ENCODE measurements around the gene FBXO34.

FBXO34 gene, protein sequence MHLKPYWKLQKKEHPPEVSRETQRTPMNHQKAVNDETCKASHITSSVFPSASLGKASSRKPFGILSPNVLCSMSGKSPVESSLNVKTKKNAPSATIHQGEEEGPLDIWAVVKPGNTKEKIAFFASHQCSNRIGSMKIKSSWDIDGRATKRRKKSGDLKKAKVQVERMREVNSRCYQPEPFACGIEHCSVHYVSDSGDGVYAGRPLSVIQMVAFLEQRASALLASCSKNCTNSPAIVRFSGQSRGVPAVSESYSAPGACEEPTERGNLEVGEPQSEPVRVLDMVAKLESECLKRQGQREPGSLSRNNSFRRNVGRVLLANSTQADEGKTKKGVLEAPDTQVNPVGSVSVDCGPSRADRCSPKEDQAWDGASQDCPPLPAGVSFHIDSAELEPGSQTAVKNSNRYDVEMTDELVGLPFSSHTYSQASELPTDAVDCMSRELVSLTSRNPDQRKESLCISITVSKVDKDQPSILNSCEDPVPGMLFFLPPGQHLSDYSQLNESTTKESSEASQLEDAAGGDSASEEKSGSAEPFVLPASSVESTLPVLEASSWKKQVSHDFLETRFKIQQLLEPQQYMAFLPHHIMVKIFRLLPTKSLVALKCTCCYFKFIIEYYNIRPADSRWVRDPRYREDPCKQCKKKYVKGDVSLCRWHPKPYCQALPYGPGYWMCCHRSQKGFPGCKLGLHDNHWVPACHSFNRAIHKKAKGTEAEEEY

DNA sequence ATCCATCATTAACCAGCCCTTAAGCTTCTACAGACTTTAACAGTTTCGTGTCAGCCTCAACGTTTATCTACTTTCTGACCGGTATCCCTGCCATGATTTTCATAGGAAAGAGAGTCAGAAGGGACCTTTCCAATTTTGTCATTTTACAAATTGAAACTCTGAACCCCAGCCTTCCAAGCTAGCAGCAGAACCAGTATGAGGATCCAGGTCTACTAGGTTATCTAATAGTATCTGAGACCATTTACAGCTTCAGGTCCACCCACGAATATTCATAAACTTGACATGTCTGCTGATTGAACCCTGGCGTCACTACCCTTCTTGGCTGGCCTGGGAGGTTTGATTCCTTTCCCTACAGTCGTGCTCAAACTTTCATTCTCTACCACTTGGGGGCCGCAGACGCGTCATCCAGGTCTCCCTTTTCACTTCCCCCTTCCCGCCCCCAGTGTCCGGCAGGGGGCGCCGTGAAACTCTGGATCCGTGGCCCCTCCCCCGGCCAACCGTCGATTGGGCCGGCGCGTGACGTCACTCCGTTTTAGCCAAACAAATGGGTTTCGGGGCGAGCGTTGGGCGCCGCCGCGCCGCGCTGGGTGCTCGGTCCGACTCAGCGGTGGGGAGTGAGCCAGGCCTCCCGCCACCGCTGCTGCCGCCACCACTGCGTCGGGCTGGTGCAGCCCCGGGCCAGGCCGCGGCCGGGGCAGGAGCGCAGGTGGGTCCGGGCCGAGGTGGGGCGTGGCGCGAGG, at the start of gene FBXO34:
Gene FBXO34, plus strand, starts transcription at position 590 of the 740 bp plus-strand sequence. CDS start 78,970 bp downstream, outside the sequence.
- peak; percentile 99 for DNase-seq (ENCODE audit: low read depth)

DNA sequence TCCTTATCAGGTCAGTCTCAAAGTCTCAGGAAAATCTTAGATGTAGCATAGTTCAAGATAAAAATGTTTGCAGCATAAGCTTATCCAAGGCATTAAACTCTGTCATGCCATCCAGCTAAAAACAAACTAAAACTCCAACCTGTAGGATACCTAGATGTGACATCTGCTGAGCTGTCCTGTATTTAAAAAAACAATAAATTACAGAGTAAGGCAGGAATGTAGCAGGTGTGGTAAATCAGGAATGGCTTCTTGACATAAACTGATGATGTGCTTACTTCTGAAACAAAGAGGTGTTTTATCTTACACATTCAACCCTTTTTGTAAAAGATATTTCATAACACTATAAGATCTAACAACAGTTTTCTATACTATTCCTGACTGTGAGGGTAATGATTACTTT, 49.3 kb upstream of the FBXO34 start:
- DNase-seq (ENCODE audit: low read depth), result no peak

DNA sequence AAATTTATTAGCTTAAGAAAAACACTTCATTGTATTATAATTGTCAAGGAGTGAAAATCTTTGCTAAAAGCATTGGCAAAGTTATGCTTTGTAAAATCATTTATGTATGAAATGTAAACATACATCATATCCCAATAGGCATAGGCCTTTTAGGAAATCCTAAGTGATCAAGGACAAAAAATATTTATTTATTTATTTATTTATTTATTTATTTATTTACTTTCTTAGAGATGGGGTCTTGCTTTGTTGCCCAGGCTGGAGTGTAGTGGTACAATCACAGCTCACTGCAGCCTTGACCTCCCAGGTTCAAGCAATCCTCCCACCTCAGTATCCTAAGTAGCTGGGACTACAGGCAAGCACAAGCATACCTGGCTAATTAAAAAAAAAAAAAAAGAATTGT, 47.9 kb upstream of the FBXO34 start:
- no peak for DNase-seq (ENCODE audit: low read depth)

DNA sequence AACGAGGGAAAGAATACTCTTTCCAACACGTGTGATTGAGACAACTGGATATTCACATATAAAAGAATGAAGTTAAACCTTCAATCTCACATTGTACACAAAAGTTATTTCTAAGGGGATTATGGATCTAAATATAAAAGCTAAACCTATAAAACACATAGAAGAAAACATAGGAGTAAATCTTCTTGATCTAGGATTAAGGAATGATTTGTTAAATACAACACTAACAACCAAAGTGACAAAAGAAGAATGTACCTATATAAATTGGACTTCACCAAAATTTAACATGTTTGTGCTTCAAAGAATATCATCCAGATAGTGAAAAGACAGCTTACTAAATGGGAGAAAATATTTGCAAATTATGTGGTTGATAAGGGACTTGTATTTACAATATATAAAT, 43.0 kb upstream of the FBXO34 start:
- DNase-seq (ENCODE audit: low read depth), result no peak

DNA sequence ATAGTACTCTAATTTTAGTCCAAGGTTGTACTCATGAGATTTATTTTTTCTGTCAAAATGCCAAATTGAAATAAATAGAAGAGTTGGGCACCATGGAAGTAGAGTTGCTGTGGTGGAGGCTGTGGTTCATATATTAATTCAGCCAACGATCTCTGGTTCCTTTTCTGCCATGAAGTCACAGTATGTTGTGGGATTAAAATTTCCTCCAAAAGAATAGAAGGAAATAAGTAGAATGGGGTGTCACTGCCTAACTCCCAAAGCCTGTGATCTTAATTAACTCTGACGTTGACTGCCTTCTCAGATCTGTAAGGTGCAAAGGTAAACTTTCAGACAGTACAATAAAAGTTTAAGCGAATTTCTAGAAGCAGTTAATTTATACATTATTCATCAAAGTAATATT, 37.6 kb upstream of the FBXO34 start:
- no peak for DNase-seq (ENCODE audit: low read depth)

DNA sequence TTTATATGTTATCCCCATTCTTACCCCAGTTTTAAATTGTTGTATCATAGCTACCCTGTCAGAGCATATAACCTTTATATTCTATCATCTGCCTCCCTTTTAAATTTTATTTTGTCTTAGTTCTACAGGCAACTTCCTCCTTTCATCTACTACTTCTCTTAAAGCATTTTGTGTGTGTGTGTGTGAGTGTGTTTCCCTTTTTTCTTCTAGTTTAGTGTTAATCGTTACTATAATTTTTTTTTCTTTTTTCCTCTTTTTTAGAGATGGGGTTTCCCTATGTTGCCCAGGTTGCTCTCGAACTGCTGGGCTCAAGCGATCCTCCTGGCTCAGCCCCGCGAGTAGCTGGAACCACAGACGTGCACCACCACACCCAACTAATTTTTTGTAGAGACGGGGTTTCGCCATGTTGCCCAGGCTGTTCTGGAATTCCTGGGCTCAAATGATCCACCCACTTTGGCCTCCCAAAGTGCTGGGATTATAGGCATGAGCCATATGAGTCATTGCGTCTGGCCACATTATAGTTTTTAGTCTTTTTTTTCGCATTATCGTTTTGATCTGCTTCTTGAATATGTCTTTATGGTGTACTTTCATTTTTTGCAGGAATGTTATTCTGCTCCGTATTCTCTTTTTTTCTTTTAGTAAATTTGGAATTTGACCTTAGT, 33.1 kb upstream of the FBXO34 start:
- no peak for DNase-seq (ENCODE audit: low read depth)

DNA sequence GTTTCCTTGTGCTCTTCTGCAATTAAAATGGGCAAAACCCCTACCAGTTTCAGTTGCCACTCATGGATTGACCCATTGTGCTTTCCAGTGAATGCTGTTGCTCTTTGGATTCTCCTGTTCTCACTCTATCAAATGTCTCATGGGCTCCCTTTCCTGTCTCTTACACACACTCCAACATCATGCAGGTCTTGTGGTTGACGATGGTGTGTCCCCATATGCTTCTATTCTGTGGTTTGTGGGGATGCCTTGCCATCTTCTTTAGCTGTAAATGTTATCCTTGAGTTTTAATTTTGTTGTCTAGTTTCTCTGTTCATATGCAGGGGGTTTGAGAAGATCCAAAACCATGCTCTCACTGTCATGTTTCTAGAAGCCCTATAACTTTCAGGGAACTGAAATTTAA, 31.9 kb upstream of the FBXO34 start:
- no peak for DNase-seq (ENCODE audit: low read depth)

DNA sequence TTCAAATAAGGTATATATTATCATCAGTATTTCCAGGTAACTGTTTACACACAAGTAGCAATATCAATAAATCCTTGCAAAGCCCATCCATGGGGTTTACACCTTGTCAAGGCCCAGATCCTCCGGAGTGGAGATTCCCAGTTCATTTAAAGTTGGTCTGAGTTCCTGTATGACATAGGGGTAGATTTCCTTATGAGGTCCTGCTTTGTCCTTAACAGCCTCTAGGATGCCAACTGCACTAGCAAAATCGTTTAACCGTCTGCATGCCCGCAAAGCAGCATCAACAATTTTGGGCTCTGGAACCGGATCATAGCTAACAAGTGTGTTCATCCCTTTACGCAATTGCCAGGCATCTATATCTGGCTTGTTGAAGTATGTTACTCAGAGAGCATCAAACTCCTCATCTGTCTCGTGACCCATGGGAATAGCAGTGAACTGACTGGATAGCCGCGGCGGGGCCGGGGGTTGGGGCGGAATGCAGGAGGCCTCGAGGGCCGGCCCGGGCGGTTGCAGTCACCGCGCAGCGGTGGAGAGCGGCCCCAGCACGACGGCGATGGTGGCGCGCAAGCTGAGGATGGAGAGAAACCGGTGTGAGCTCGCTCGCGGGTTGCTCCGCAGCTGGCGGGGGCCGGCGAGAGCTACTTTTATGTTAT, 30.6 kb upstream of the FBXO34 start:
- DNase-seq (ENCODE audit: low read depth), result no peak

DNA sequence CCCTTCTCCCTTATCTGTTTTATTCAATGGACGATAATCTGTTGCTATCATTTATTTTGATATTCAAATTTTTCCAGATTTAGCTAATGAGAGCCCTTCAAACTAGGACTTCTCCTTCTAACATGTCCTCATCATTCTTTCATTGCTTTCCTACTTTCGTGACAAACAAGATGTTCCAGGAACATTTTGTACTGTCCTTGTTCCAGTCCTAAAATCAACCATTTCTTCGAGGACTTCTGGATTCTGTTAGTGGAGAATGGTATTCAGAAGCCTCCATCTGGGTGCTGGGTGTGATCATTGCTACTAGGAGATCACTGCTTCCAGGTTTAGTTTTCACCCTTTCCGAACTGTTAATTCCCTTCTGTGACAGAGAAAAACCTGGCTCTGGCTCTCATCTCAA, 29.5 kb upstream of the FBXO34 start:
- no peak for DNase-seq (ENCODE audit: low read depth)

DNA sequence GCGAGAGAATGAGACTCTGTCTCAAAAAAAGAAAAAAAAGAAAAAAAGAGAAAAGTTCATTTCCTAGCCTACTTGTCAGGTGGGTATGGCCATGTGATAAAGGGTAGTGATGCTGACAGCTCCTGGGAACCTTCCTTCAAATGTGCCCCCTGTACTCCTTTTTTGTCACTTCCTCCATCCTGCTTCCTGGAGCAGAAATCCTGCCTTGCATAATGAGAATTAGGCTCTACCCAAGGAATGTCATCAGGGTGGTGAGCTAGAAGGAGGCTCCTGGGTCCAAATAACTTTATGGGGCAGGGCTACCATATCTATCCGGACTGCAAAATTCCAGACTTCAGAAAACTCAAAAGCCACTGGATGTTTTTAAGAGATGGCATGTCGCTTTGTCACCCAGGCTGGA, 27.8 kb upstream of the FBXO34 start:
- no peak for DNase-seq (ENCODE audit: low read depth)

DNA sequence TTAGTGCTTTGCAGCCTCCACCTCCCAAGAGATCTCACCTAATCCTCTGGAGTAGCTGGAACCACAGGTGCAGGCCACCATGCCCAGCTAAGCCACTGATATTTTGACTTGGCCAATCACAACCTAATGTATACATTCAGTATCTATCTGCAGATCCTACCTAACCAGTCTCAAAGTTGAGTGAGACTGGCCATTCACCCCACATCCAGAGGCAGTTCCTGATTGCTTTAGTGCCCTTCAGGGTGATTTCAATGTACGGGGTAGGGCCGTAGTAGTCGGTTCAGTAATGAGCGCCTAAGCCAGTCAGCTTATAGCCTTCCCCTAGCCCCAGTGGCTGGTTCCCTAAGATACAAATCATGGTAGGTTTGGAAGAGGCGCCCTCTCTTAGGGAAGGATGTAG, 27.4 kb upstream of the FBXO34 start:
- DNase-seq (ENCODE audit: low read depth), result no peak

DNA sequence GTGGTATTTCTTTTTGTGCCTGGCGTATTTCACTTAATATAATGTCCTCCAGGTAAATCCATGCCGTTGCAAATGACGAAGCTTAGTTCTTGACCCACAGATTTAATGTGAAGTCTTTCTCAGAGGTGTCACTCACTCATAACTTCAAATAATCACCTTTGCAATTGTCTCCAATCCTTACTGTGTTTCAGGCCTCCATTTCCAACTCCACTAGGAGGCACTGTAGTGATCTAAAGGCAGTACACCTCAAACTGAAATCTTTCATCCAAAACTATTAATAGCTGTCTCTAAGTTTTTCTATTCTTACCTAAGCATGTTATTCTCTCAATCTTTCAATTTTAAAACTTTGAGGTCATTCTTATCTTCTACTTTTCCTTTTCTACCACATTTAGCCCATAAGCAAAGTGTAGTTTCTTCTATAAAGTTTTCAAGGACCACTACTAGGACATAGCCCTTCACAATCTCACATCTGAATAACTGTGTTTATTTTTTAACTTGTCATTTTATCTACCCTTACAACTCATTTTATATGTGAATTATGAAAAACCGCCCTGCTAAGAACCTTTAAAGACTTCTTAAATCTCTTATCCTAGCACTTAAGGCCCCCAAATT, 25.5 kb upstream of the FBXO34 start:
- DNase-seq (ENCODE audit: low read depth), result no peak

DNA sequence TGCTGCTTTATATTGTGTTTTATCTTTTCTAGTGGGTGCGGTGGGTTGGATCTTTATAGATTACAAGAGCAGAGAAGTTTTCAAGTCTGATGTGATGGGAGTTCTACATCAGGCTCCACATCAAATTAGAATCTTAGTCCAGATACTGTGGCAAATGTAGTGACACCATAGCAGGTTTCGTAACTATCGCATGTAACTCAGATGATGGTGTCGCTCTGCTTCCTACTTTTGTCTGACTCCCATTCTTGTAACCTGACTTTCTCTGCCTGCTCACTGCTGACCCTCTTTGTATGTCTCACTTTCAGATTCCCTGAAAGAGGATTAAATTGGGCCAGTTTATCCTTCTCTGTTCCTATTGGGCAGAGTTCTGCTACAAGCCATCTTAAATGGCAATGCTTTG, 22.8 kb upstream of the FBXO34 start:
- DNase-seq (ENCODE audit: low read depth), result no peak

DNA sequence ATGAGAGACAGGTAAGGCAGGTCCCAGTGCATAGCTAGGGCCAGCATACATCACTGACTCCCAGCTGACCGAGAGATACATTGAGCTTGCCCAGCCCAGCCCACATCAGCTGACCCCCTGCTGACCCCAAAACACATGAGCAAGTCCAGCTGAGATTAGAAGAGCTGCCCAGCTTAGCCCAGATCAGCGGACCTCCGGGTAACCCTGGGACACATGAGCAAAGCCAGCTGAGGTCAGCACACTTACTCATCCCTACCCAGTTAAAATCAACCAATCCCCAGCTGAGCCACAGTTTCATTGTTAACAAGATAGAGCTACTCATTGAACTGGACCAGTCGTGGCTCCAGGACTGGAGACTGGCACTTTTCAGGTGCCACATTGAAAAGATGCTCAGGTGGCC, 21.8 kb upstream of the FBXO34 start:
- DNase-seq (ENCODE audit: low read depth), result no peak

DNA sequence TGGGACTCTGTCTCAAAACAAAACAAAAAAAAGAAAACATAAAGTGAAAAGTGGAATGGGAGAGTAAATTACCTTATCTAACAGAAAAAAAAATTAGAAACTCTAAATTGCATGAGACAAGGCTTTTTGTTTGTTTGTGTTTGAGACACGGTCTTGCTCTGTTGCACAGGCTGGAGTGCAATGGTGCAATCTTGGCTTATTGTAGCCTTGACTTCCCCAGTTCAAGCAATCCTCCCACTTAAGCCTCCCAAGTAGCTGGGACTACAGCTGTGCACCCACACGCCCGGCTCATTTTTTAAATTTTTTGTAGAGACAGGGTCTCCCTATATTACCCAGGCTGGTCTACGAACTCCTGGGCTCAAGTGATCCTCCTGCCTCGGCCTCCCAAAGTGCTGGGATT, 17.9 kb upstream of the FBXO34 start:
- no peak for DNase-seq (ENCODE audit: low read depth)

DNA sequence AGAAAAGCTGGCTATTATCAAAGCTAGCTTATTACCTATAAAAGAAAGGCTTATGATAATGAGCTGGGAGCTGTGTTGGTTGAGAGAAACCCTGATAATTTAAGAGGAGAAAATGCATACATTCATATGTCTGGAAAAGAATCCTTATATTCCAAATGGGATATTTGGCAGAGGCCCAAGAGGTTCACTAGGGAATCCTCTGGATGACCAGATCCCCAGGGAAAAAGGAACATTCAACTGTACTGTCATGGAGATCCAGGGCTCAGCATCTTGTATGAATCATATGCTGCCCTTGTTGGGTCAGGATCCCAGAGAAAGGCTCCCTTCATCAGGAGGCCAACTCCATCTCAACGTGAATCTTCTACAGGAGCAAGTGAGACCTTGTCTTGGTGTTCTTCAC, 16.6 kb upstream of the FBXO34 start:
- DNase-seq (ENCODE audit: low read depth), result no peak

DNA sequence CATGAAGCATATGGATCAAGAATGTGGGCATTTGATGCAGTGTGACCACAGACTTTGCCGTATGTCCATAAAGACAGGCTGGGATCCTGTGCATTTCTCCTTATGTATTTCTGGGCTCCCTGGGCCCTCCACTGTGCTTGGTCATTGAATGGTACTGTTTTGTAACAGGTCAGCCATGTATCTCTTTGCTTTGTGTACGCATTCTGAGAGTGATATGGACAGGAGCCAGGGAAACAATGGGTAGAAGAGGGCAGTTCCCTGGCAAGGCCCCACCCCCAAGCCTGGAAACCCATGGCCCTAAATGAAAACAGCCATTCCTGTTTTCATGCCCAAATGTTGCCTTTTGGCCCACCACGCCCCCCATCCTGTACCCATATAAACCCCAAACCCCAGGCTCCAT, 15.2 kb upstream of the FBXO34 start:
- no peak for DNase-seq (ENCODE audit: low read depth)

DNA sequence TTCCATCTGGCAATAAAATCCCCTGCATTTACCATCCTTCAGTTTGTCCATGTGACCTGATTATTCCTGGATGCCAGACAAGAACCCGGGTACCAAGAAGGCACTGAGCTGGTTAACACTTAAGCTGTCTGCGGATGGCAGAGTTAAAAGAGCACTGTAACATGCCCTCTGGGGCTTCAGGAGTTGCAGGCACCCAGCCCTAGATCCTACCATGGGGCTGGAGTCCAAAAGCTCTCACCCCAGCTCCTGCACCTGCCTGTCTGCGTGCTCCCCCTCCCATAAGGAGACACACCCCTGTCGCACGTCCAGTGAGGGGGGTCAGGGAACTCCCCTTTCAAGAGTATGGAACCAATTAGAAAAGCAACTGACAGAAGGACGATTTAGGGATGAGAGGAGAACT, 14.6 kb upstream of the FBXO34 start:
- DNase-seq (ENCODE audit: low read depth), result no peak

DNA sequence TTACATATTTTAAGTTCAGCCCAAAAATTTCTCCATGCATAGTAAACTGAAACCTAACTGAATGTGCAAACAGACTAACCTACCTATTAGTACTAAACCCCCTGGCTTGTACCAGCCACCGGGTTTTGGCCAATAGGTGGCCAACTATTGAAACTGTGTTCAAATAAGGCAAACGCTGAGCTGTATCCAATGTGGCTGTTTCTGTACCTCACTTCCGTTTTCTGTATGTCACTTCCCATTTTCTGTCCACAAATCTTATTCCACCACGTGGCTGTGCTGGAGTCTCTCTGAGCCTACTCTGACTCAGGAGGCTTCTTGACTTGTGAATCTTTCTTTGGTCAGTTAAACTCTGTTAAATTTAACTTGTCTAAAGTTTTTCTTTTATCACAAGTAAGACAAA, 6.0 kb upstream of the FBXO34 start:
- no peak for DNase-seq (ENCODE audit: low read depth)

DNA sequence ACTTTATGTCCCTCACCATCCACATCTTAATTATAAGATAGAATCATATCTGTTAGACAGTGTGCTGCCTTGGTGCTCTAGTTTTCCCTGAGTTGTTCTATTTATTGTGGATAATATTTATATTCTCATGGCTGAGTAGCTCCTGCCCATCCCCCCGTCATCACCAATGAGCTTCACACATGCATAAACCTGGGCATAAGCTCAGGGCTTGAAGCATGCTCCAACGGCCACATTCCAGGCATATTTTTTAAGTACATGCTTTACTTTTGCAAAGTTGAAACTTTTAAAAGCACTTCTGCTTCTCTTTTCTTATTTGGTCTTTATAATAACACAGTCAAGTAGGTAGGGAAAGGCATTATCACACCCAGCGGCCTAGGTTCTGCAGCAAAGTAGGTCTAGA, 3.4 kb upstream of the FBXO34 start:
- DNase-seq (ENCODE audit: low read depth), result no peak

DNA sequence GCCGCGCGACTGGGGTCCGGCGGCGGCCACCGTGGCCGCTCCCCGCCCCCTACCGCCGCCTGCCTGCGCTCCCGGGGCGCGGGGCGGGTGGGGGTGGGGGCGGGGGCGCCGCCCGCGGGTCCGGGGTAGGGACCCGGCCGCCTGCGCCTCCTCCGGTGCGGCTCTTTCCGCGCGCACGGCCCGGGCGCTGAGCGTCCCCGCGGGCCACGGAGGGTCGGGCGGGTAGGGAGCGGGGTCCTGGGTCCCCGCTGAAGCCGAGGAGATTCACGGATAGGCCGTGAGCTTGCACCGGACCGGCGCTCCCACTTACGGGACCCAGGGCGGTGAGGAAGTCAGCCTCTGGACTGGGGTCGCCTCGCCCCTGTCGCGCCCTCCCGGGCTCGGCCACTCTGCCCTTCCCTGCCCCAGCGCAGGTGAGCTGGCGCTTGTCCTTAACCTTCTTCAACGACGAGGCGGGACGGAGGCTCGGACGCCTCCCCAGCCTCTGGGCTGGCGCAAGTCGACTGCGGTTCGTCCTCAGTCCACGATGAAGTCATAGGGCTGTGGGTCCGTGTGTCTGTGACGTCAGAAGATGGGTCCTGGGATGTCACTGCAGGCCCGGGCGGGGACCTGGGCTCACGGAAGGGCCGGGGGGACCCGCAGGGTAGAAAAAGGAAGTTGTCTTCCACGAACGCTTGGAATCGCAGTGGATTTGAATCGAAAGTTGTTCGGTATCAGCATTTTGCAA, 514 bp downstream of the FBXO34 start:
- peak; percentile 6 for DNase-seq (ENCODE audit: low read depth)
